Activated B cell treated with CpG ODN at 0.5 μM for 24 hours (primary cell): ENCODE data around the gene CNNM4. TPM values are rescaled to one million over a fixed set of nuclear protein-coding genes. Genes with fewer than 3 reads are reported as not detected.

Source experiments
- ATAC-seq: fragments of 200-7000 bp; cut with Tn5 transposase; one replicate; pipeline ENCODE4 v1.10.0; 2021; ENCODE audit warnings: low read depth, mild to moderate bottlenecking, moderate library complexity
- CTCF ChIA-PET: fragments of 350-600 bp; sonication (Branson Sonifier 250); formaldehyde crosslinking; loops from one replicate; lab custom pipeline; 2021; ENCODE audit warnings: antibody characterized with exemption; lab: Charles Lee
- POLR2A ChIA-PET: fragments of 350-600 bp; sonication (Branson Sonifier 250); formaldehyde crosslinking; loops from one replicate; lab custom pipeline; 2021; ENCODE audit warnings: antibody characterized with exemption; lab: Charles Lee
- DNase-seq: peaks from one replicate; pipeline ENCODE4 v3.0.0; 2022
- H3K27ac Mint-ChIP-seq: one replicate; pipeline ENCODE4 v1.8.0; 2020; ENCODE audit warnings: mixed read lengths
- H3K27me3 Mint-ChIP-seq: one replicate; pipeline ENCODE4 v1.8.0; 2021; ENCODE audit warnings: mixed read lengths
- H3K36me3 Mint-ChIP-seq: one replicate; pipeline ENCODE4 v1.8.0; 2021; ENCODE audit warnings: low read depth, mixed read lengths
- H3K4me1 Mint-ChIP-seq: one replicate; pipeline ENCODE4 v1.8.0; 2021; ENCODE audit warnings: mixed read lengths
- H3K4me3 Mint-ChIP-seq: one replicate; pipeline ENCODE4 v1.8.0; 2020; ENCODE audit warnings: mild to moderate bottlenecking, mixed read lengths
- H3K9me3 Mint-ChIP-seq: one replicate; pipeline ENCODE4 v1.8.0; 2020; ENCODE audit warnings: mixed read lengths
- intact Hi-C: fragments of 100-400 bp; cut with micrococcal nuclease; formaldehyde crosslinking; loops from one replicate; pipeline ENCODE4 v1.15.1; 2024
- total RNA-seq: library from RNA; stranded (reverse); gene quantifications from 2 replicates; pipeline ENCODE4 v1.2.3, GENCODE V29; 2022
- TF ChIP-seq, protein P1 (sequence below): fragments of 200-600 bp; IDR thresholded peaks from one replicate; pipeline ENCODE4 v1.8.0; 2022; ENCODE audit warnings: antibody characterized with exemption, mild to moderate bottlenecking

The CNNM4 gene
- total RNA-seq, 1 donor from 2014 or later, result 10.0 TPM

DNA sequence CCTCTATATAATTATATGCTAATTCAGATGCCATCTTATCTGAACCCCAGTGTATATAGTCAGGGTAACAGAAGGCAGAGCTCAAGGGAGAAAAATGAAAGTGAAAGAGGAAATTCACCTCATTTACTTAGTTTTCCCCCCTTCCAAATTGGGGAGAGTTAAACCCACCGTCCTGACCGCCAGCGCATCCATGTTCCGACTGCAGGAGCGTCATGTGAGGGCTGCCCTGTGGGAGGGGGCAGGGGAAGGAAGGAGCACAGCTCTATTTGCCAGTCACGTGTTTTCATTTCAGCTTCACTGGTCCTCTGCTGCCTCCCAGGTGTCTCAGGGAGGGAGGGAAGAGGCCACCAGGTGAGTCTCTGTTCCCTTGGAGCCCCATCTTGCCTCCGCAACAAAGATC lies 13.2 kb downstream of the CNNM4 start:
- peak; percentile 32 for DNase-seq

DNA sequence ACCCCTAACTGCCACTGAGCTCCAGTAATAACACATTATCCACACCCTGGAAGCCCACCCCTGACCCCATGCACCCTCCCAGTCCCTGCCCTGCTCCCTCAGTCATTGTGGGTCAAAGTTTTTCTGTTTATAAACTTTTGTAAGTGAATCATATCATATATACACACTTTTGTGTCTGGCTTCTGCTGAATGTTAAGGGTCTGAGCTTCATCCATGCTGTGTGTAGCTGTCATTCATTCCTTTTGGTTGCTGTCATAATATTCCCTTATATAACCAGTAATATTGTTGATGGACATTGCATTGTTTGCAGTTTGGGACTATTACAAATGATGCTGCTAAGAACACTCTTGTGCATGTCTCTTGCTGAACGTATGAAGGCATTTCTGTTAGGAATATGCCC lies 14.5 kb downstream of the CNNM4 start:
- intact Hi-C loops, result no loop called here
- Mint-ChIP-seq H3K4me3 (no peak overlapping the region), H3K27ac (peak overlapping the region; percentile 19), H3K36me3 (peaks cover 11% of the 10 kb centered on the region), H3K27me3 (no peaks in the 10 kb centered on the region), H3K4me1 (peaks cover 48% of the 10 kb centered on the region), H3K9me3 (no peaks in the 10 kb centered on the region)
- ATAC-seq (no peak), DNase-seq (no peak)
- POLR2A ChIA-PET, result interaction anchor here (0.6 to 3.1 kb wide), 3 partner anchors 12 to 508 kb away, joined by 3 to 40 read pairs (median 4); no protein-coding TSS in a partner anchor
- CTCF ChIA-PET, result interaction anchor here (3.0 kb wide), 1 partner anchor 13 kb away, joined by 17 read pairs; no protein-coding TSS in a partner anchor
- TF ChIP-seq, protein P1, sequence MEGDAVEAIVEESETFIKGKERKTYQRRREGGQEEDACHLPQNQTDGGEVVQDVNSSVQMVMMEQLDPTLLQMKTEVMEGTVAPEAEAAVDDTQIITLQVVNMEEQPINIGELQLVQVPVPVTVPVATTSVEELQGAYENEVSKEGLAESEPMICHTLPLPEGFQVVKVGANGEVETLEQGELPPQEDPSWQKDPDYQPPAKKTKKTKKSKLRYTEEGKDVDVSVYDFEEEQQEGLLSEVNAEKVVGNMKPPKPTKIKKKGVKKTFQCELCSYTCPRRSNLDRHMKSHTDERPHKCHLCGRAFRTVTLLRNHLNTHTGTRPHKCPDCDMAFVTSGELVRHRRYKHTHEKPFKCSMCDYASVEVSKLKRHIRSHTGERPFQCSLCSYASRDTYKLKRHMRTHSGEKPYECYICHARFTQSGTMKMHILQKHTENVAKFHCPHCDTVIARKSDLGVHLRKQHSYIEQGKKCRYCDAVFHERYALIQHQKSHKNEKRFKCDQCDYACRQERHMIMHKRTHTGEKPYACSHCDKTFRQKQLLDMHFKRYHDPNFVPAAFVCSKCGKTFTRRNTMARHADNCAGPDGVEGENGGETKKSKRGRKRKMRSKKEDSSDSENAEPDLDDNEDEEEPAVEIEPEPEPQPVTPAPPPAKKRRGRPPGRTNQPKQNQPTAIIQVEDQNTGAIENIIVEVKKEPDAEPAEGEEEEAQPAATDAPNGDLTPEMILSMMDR, result no peak

More for the DNA sequence above, 13.2 kb downstream of the CNNM4 start:
- intact Hi-C loops, result no loop called here
- Mint-ChIP-seq H3K9me3 (no peaks in the 10 kb centered on the region), H3K4me3 (peak overlapping the region; percentile 88), H3K27me3 (no peaks in the 10 kb centered on the region), H3K36me3 (peaks cover 7% of the 10 kb centered on the region), H3K4me1 (peaks cover 57% of the 10 kb centered on the region), H3K27ac (peak overlapping the region; percentile 91)
- CTCF ChIA-PET, result interaction anchor here (1.1 to 3.0 kb wide), 3 partner anchors 11 to 84 kb away, joined by 3 to 17 read pairs (median 4); partner anchors contain the start of gene ANKRD39
- TF ChIP-seq, protein P1, result no peak
- POLR2A ChIA-PET, result interaction anchor here (0.6 to 3.1 kb wide), 8 partner anchors 11 to 468 kb away, joined by 4 to 40 read pairs (median 5); partner anchors contain the start of genes ANKRD39, CNNM3 and SNRNP200
- ATAC-seq, result peak; percentile 56

DNA sequence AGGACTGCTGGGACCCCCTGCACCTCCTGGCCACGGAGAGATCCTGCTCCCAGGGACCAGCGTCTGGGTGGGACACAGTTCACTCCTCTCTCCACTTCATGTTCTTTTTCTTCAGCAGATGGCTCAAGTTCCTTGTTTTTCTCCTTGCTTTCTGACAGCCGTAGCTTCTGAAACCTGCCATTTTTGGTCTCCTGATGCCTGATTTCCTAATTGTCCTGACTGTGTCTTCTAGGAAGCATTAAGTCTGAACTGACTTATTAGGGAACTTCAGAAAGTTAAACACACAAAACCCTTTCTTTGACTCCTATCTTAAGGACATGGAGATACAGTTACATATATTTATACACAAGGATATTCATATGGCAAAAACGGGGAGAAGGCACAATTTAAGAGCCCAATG lies 22.7 kb downstream of the CNNM4 start:
- DNase-seq, result no peak
- H3K4me1 Mint-ChIP-seq, result no peaks in the 10 kb centered on the region
- H3K27me3 Mint-ChIP-seq, result no peaks in the 10 kb centered on the region
- no peak overlapping the region for H3K27ac Mint-ChIP-seq
- ChIA-PET CTCF (no interaction called here), POLR2A (no interaction called here)
- H3K9me3 Mint-ChIP-seq, result no peaks in the 10 kb centered on the region
- H3K4me3 Mint-ChIP-seq, result no peak overlapping the region
- TF ChIP-seq, protein P1, result no peak
- intact Hi-C loops, result no loop called here
- H3K36me3 Mint-ChIP-seq, result peaks cover 16% of the 10 kb centered on the region
- no peak for ATAC-seq

DNA sequence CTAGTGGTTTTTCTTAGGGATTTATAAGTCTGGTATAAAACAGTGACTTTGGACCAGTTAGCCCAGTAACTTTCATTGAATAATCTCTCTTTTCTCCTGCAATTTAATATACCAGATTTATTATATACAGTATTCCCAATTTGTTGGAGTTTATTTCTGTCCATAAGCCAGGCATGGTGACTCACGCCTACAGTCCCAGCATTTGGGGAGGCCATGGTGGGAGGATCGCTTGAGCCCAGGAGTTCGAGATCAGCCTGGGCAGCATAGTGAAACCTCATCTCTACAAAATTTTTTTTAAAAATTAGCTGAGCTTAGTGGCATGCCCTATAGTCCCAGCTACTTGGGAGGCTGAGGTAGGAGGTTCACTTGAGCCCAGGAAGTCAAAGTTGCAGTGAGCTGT lies 26.7 kb downstream of the CNNM4 start:
- Mint-ChIP-seq H3K27ac (no peak overlapping the region), H3K27me3 (no peaks in the 10 kb centered on the region), H3K9me3 (no peaks in the 10 kb centered on the region), H3K4me1 (peaks cover 2% of the 10 kb centered on the region), H3K36me3 (peaks cover 5% of the 10 kb centered on the region), H3K4me3 (no peak overlapping the region)
- DNase-seq (no peak), ATAC-seq (no peak)
- CTCF ChIA-PET, result no interaction called here
- POLR2A ChIA-PET, result no interaction called here
- intact Hi-C loops, result no loop called here
- TF ChIP-seq, protein P1, result no peak

DNA sequence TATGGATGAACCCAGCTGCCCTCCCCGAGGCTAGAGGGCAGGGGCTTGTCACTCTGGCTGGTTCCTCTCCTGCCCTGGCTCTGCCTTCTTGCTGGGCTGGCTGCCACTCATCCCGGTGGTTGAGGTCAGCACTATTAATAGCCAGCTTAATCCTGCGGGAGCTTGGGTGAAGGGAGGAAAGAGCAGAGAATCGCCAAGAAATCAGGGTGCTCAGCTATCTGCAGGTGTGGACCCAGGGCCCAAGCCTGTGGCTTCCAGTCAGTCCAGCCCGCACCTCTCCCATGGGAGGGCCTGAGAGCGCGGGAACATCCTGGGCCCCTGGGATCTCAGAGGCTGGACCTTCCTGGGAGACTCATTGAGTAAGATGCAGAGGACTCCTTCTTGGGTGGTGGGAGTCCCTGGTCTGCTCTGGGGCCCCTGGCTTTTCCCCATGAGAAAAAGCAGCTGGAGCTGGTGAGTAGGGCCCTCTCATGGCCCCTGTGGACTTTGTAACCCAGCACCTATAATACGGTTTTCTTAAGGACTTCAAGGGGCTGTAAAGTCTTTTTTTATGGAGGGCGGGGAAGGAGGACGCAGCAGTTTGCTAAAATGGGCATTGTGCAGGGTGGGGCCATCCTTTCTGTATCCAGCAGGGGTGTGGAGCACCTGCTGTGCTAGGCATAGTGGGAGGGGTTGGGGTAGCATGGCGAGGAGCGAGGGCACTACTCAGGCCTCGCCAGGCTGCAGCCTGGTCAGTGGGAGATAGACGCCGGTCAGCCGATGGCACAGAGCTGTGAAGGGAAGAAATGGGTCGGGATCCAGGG lies 27.9 kb downstream of the CNNM4 start:
- H3K36me3 Mint-ChIP-seq, result no peaks in the 10 kb centered on the region
- no peaks in the 10 kb centered on the region for H3K9me3 Mint-ChIP-seq
- DNase-seq (no peak), ATAC-seq (no peak)
- no peak overlapping the region for H3K4me3 Mint-ChIP-seq
- CTCF ChIA-PET, result no interaction called here
- H3K27me3 Mint-ChIP-seq, result no peaks in the 10 kb centered on the region
- POLR2A ChIA-PET, result no interaction called here
- TF ChIP-seq, protein P1, result no peak
- H3K27ac Mint-ChIP-seq, result no peak overlapping the region
- H3K4me1 Mint-ChIP-seq, result peaks cover 2% of the 10 kb centered on the region
- intact Hi-C loops, result no loop called here
